ENCODE data around the gene TBC1D22A.
A peak's percentile ranks its signal among the peaks of the same experiment; 100 is the strongest.

Gene TBC1D22A

GRCh38 chr22:46893281-46894020 lies 131.0 kb downstream of the TBC1D22A start:
- DNase-seq = no peak

GRCh38 chr22:46894081-46894671 lies 131.7 kb downstream of the TBC1D22A start:
- peak in 1 of 2 donors; percentile 5 for DNase-seq

DNA sequence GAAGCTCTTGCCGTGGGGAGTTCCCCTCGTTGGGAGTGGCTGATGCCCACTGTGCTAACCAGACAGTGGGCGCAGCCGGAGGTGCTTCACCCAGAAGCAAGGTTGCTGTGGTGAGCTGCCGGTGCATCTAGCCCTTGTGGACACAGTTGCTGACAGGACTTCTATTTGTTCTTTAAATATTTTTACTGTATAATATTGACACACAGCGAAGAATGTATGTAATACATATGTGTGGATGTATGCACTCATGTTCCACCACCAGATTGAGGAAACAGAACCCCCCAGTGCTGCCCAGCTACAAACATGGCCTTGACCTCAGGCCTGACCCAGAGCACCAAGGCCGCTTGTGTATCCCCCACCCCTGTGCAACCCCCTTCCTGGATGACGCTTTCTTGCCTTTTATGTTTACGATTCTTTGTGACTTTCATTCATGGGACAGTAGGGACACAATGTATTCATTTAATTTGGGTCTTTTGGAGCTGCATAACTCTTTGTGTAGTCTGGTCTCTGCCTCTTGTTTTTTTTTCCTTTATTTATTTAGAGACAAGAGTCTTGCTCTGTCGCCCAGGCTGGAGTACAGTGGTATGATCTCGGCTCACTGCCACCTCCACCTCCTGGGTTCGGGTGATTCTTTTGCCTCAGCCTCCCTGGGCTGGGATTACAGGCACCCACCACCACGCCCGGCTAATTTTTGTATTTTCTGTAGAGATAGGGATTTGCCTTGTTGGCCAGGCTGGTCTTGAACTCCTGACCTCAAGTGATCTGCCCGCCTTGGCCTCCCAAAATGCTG lies 132.6 kb downstream of the TBC1D22A start:
- DNase-seq = no peak

GRCh38 chr22:46895753-46896152 lies 133.3 kb downstream of the TBC1D22A start:
- DNase-seq = no peak

- no peak for DNase-seq
These were observed 133.7 kb downstream of the TBC1D22A start for GRCh38 chr22:46896166-46896565.

DNA sequence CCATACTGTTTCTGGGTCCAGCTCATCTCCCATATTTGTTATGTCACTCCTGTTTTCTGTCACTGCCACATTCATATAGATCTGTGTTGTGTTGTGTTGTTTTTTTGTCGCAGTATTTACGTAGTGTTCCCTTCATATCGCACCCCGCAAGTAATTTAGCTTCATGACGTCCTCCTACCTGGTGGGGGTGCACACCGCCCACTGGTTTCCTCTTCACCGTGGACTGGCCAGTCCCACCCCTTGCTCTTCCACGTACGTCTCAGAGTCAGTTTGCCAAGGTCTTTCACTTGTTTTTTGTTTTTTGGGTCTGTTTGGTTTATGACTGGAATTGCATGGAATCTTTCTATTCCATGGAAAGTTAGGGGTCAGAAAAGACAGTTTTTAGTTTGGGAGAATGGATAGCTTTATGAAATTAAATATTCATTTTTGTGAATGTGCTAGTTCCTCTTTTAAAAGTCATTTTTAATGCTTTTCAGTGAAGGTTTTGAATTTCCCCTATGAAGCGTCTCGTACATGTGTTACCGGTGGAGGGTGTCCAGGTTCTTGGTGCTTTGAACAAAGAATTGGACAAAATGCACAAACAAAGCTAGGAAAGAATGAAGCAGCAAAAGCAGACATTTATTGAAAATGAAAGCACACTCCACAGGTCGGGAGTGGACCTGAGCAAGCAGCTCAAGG lies 134.3 kb downstream of the TBC1D22A start:
- no peak for DNase-seq

GRCh38 chr22:46897246-46897623 lies 134.8 kb downstream of the TBC1D22A start:
- no peak for DNase-seq

- DNase-seq = no peak
These were observed 138.1 kb downstream of the TBC1D22A start for GRCh38 chr22:46900549-46900948.

- DNase-seq = no peak
These were observed 140.0 kb downstream of the TBC1D22A start for GRCh38 chr22:46902436-46902835.

DNA sequence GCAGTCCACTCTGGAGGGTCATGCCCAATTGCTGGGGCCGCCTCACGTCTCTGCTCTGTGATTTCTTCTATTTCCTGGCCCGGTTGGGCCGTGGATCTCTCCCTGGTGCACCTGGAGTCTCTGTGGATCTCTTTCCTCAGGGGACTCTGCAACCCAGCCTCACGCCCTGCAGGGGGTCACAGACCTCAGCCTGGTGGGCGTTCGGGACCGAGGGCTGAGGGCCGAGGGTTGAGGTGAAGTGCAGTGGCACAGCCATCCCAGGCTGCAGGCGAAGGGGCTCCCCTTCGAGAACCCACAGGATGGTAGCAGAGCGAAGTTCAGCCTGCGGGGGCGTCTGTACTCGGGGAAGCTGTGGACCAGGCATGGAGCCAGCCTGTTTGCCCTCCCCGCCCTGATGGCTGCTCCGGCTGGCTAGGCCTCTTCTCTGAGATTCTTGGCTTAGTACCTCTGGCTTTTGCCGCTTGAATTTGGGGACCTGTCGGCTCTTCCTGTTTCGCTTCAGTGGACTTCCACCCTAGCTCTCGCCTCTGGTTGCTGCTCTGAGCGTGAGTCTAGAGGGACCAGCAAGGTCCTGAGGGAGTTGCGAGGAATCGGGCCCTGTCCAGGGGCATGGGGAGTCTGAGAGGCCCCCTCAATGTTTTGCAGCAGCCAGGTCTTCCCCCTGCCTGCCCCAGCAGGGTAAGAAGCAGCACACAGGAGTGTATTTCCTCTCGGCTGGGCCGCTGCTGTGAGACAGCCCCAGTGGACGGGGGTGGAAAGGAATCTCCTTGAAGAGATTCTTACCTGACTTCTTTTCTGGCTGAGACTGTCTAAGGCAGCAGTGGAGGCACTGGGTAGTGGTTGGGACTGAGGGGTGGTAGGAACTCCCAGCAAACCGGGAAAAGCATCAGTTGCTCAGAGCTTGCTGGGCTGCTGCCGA lies 140.8 kb downstream of the TBC1D22A start:
- DNase-seq = no peak

DNA sequence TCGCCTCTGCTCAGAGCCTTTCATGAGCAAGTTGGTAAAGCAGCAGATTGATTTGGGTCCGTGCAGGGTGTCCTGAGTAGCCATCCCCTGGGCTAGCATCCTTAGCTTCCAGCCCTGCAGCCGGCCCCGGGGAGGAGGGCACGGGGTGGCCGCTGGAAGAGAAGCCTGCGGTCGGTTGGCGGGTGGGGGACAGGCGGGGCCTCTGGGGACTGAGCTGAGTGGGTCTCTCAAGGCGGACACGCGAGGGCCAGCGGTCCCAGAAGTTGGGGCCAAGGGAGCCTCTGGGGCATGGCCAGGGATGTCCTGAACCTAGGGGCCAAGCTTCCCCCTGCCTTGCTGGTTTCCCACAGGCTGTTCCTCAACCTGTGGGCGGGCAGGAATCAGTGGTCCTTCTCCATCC lies 143.0 kb downstream of the TBC1D22A start:
- no peak for DNase-seq

GRCh38 chr22:46905834-46906233 lies 143.4 kb downstream of the TBC1D22A start:
- no peak for DNase-seq

DNA sequence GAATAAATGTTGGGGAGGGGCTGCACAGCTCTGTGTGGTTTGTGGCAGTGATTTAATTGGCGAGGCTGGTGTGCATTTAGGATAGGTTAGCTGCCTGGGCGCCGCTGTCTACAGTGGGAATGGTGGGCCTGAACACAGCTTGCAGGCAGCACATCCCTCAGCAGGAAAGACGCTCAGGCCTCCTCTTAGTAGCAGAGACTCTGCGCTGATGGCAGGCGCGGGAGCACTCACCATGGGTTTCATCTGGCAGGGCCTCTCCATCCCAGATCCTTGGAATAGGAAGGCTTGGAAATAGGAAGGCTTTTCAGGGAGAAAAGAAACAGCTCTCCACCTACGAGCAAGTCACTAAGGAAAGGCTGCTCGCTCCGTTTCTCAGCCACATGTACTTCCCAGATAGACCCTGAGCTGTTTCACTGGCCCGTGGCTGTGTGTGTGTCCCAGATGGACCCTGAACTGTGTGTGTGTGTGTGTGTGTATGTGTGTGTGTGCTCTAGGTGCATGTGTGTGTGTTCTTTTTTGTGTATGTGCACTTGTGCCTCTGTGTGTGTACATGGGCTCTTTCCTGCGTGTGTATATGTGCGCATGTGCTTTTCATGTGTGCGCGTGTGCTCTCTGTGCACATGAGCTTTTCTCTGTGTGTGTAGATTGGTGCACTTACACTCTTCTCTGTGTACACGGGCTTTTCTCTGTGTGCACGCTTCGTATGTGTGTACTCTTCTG lies 144.0 kb downstream of the TBC1D22A start:
- DNase-seq = no peak

- no peak for DNase-seq
These were observed 145.1 kb downstream of the TBC1D22A start for GRCh38 chr22:46907241-46908215.

DNA sequence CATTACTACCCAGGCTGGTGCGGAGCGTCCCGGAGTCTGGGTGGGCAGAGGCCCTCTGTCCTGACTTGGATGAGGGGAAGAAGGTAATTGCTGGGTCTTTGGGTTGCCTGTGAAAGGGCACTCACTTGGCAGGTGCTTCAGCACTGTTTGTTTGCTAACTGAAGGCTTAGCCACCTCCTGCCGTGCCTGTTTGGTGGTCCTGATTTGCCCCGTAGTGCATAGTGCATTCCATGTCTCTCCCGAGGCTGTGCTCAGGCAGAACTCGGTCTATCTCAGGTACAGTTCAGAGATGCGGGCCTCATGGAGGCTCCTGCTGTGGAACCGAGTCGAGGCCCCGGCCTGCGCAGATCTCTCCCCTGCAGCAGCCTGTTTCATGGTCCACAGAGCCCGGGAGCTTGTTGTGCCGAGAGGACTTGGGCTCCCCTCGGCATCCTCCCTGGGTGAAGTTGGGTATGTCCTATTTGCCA lies 146.2 kb downstream of the TBC1D22A start:
- DNase-seq = no peak

DNA sequence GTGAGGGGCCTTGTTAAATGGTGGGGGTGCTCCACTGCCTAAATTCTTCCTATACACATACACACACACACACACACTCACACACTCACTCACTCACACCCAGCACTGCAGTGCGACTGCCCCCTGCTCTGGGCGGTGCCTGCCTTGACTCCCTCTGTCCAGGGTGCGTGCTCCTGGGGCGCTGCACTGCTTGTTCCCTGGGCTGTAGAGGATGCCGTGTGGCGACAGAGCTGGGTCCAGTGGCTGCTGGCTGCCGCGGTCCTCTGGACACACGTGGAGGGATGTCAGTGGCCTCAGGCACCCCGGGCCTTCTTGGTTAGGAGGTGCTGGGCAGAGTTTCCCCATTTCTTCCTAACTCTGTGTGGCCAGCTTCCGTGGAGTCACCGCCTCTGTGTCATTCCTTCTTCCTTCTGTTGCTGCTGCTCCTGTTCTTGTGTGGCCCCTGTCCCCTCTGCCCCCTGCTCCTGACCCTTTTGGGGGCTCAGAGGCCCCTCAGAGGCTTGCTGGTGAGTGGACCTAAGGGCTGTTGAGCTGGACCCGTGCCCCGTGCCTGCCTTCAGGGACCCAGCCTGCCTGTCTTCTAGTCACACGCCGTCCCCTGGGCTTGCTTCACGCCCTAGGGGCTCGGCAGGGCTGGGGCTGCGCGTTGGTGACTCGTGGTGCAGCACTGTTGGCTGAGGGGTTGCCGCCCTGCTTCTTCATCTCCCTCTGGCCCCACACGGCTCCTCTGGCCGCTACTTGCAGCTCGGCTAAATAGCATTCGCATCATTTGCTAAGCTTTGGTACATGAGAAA lies 147.0 kb downstream of the TBC1D22A start:
- no peak for DNase-seq

DNA sequence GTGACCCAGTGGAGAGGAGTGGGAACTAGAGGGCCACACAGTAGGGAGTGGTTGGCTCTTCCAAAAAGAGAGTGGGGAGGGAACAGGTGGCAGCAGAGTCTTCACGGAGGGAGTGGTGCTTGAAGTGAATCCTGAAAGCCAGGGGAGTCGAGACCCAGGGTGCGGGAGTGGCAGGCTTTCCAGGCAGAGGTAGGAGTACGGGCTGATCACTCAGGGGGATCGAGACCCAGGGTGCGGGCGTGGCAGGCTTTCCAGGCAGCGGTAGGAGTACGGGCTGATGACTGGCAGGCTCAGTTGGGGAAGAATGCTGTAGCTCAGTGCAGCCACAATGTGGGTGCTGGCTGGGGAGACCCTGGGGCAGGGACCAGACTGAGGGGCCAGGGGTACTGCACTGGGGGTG lies 148.2 kb downstream of the TBC1D22A start:
- no peak for DNase-seq

- DNase-seq = no peak
These were observed 148.9 kb downstream of the TBC1D22A start for GRCh38 chr22:46911346-46911745.

GRCh38 chr22:46913351-46913750 lies 150.9 kb downstream of the TBC1D22A start:
- no peak for DNase-seq

All from hippocampal formation (tissue), 2 donors.